ENCODE results near the gene ATP6V1C2.

- TF ChIP-seq CTCF (IDR thresholded peaks at IDR 0.05; ENCODE audit: low read depth, low read length, poor library complexity, severe bottlenecking) (no peak), EZH2phosphoT487 (IDR thresholded peaks at IDR 0.05; ENCODE audit: borderline replicate concordance, low read length) (no peak)
These were observed 21.2 kb downstream of the ATP6V1C2 start for GRCh38 chr2:10742666-10743065.

All from DOHH2 (cell line).